GM19395 (cell line): ENCODE data around the gene TRAF4.
A peak's percentile ranks its signal among the peaks of the same experiment; 100 is the strongest.

Experiments
- ATAC-seq: cut with Tn5 transposase; IDR thresholded peaks from one replicate; pipeline ENCODE4 v1.9.1; 2021; ENCODE audit warnings: mild to moderate bottlenecking, moderate library complexity; ENCODE audit not compliant: unreplicated experiment

TRAF4 gene

GRCh38 chr17:28745786-28746411, 2.1 kb downstream of the TRAF4 start:
- no peak for ATAC-seq

DNA sequence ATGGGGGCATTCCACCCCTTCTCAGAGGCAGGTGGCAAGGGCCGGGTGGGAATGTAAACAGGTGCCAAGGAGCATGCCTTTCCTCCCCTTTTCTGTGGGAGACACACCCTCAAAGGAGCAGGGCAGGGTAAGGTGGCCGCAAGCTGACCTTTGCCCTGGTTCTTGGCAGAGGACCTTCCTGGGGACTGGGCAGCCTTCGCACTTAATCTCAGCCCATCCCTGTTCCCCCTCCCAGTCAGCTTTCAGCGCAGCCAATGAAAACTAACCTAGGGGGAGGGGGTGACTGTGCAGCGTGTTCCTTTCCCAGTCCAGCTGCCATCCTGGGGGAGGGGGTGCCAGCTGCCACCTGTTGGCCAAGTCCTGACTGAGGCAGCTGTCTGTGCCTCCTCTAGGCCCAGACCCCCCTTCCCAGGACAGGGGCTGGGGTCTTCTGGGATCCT, 2.8 kb downstream of the TRAF4 start:
- ATAC-seq: no peak

GRCh38 chr17:28747051-28747691, 3.4 kb downstream of the TRAF4 start:
- ATAC-seq: no peak

DNA sequence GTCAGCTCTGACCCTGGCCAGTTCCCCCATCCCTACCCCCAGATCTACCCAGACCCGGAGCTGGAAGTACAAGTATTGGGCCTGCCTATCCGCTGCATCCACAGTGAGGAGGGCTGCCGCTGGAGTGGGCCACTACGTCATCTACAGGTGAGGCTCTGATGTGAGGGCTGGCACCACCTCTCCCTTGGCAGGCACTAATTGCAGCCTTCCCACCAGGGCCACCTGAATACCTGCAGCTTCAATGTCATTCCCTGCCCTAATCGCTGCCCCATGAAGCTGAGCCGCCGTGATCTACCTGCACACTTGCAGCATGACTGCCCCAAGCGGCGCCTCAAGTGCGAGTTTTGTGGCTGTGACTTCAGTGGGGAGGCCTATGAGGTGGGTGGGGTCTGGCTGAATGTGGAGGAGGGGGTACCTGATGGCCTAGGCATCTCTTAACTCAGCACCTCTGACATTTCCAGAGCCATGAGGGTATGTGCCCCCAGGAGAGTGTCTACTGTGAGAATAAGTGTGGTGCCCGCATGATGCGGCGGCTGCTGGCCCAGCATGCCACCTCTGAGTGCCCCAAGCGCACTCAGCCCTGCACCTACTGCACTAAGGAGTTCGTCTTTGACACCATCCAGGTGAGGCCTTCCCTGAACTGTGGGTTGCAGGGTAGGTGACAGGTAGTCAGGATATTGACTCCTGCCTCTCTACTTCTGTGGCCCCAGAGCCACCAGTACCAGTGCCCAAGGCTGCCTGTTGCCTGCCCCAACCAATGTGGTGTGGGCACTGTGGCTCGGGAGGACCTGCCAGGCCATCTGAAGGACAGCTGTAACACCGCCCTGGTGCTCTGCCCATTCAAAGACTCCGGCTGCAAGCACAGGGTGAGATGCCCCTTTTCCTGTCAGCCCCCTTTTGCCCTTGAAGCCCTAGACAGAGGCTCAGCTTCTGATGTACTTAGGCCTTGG, 4.3 kb downstream of the TRAF4 start:
- no peak for ATAC-seq

DNA sequence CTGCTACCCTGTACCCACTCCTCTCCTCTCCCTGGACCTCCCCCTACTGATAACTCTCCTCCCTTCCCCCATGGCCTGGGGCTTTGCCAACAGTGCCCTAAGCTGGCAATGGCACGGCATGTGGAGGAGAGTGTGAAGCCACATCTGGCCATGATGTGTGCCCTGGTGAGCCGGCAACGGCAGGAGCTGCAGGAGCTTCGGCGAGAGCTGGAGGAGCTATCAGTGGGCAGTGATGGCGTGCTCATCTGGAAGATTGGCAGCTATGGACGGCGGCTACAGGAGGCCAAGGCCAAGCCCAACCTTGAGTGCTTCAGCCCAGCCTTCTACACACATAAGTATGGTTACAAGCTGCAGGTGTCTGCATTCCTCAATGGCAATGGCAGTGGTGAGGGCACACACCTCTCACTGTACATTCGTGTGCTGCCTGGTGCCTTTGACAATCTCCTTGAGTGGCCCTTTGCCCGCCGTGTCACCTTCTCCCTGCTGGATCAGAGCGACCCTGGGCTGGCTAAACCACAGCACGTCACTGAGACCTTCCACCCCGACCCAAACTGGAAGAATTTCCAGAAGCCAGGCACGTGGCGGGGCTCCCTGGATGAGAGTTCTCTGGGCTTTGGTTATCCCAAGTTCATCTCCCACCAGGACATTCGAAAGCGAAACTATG, 5.2 kb downstream of the TRAF4 start:
- no peak for ATAC-seq

GRCh38 chr17:28749516-28750177, 5.8 kb downstream of the TRAF4 start:
- no peak for ATAC-seq

DNA sequence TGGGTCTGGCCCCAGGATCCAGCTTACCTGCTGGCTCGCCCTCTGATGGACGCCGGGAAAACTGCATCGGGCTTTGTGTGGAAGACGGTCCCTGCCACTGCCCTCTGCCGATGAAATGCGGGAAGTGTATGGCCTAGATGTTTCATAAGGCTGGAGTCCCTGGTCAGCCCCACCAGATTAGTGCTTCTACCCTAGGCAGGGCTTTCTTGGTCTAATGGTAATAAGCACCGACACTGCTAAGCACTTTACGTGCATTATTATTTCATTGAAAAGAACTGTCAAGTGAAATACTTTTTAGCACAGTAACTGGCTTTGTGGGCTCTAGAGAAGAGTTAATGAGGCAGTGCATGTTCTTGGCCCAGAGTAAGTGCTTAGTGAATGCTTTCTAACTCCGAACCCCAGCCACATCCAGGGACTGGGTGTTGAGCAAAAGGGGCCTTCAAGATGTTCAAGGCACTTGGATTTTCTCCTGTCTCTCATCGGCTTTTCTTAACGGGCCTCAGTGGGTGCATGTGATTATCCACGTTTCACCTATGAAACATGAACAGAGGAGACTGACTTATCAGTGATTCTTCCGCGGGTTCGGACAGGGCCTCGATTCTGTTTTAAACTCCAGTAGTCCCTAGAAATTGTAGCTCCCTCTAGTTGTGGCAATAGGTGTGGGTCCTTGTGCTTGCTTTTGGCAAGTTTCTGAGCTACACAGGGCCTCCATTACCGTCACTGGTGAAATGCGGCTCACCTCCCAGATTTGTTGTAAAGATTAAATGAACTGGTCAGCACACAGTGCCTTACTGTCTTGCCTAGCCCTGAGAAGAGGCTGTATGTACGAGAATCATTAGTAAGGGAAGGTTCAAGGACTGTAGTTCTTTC, 6.6 kb downstream of the TRAF4 start:
- ATAC-seq: peak; percentile 64

GRCh38 chr17:28751600-28752366, 8.0 kb downstream of the TRAF4 start:
- no peak for ATAC-seq

GRCh38 chr17:28755486-28755885, 11.7 kb downstream of the TRAF4 start:
- no peak for ATAC-seq

DNA sequence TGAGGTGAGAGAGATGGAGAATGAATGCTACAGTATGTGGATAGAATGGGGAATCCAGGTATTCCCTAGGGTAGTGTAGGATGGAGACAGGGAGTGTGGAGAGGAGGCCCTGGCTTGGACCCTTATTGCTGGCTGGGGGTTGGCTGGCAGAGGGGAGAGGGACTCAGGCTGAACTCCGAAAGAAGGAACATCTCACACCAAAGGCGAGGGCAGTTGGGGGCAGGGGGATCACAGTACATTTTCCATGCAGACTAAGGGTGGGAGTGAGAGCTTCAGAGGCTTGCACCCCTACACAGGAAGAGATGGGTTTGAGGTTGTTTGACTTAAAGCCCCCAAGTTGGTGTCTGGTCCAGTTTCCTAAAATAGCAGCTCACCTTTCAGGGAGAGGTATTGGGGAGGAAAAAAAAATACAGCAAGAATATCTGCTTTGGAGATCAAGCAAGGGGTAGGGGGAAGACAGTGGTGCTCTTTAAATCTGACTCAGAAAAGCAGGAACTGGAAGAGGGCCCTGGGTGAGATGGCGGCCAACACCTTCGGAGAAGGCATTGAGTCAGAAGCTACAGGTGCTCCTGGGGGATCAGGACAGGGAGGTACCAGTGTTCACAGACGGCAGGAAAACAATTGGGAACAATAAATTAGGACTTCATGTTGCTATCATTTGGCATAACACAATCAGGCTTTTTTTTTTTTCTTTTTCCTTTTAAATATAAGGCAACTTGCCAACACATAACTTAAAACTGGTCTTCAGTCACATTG, 12.4 kb downstream of the TRAF4 start:
- no peak for ATAC-seq

- ATAC-seq: no peak
Measured at GRCh38 chr17:28758411-28759121, 14.8 kb downstream of the TRAF4 start.

DNA sequence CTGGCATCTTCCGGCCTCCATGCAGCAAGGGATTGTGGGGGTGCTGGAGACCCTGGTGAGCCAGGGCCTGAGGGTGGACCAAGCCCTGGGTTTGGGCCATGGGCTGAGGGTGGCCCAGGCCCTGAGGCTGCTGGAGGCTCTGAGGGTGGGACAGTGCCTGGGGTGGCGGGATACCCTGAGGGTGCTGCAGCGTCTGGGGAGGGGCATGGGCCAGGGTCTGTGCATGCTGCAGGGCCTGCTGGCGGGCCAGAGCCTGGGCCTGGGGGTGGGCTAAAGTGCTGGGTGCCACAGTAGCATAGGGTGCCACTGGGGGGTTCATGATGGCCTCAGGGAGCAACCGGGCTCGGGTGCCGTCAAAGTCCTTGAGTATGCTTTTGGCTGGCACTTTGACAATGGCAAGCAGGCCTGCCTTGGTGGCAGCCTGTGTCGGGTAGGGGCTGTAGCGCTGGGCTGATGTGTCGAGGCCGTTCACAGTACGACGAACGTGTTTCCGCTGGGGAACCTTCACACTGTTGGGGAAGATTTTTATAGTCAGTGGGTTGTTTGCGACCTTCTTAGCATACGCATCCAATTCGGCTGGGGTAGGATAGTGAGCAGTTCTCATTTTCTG, 15.6 kb downstream of the TRAF4 start:
- ATAC-seq: no peak

- no peak for ATAC-seq
Measured at GRCh38 chr17:28760601-28761562, 17.1 kb downstream of the TRAF4 start.

DNA sequence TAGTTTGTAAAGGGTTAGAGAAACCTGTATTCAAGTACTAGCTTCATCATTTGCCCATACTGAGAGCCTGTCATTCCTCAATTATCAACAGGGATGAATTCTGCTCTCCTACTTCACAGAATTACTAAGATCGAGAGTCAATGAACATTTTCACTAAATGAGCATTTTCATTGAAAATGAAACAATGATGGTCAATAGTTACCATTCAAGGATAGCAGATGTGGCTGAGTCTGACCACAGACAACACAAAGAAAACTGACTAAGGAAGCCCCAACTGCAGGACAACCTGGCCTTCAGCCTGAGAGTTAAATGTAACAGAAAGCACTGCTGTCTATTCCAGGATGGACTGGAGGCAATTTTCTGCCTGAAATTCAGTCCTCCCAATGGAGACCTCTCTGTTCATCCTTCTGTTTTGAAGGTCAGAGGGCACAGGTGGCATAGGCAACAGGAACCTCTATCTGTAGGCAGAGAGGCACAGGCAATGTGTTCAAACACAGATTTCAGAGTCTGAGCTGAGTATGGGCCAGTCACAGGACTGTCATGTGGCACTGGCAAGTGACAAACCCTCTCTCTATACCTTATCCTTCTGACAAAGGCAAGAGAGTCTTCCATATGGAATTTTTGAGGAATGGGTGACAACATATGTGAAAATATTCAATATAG, 19.5 kb downstream of the TRAF4 start:
- ATAC-seq: no peak

DNA sequence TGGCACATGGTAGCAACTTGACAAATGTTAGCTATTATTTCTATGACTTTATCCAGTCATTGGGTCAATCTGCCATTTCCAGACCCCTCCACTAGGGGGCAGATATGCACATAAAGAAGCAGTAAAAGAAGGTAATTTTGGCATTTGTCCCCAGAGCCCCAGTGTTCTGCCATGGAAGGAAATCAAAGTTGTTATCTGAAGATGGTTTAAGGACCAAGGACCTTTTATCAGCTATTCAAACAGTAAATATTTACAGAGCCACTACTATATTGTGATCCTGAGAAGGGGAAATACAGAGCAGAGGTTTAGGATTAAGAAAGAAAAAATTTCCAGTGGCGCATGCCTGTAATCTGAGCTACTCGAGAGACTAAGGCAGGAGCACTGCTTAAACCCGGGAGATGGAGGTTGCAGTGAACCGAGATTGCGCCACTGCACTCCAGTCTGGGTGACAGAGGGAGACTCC, 20.0 kb downstream of the TRAF4 start:
- no peak for ATAC-seq
